Ishikawa (cell line): ENCODE results near the gene CCDC15.

ENCODE experiments used
- CEBPB ChIP-seq: IDR thresholded peaks from 2 replicates; pipeline ENCODE4 v1.6.1; 2012
- CREB1 ChIP-seq: IDR thresholded peaks from 2 replicates; pipeline ENCODE4 v1.6.1; 2012; ENCODE audit warnings: low read depth
- EGR1 ChIP-seq: IDR thresholded peaks from 2 replicates; pipeline ENCODE4 v1.6.1; 2012
- EP300 ChIP-seq: IDR thresholded peaks from 2 replicates; pipeline ENCODE4 v1.6.1; 2012; ENCODE audit warnings: borderline replicate concordance
- FOXM1 ChIP-seq: IDR thresholded peaks from 2 replicates; pipeline ENCODE4 v1.6.1; 2012; ENCODE audit warnings: low read depth, borderline replicate concordance
- MAX ChIP-seq: IDR thresholded peaks from 2 replicates; pipeline ENCODE4 v1.6.1; 2012
- NFIC ChIP-seq: IDR thresholded peaks from 2 replicates; pipeline ENCODE4 v1.6.1; 2012
- RAD21 ChIP-seq: IDR thresholded peaks from 2 replicates; pipeline ENCODE4 v1.6.1; 2012; ENCODE audit warnings: low read depth
- REST ChIP-seq: IDR thresholded peaks from 2 replicates; pipeline ENCODE4 v1.6.1; 2012; ENCODE audit warnings: low read depth, mild to moderate bottlenecking
- TAF1 ChIP-seq: IDR thresholded peaks from 2 replicates; pipeline ENCODE4 v1.6.1; 2012; ENCODE audit warnings: low read depth, mild to moderate bottlenecking
- TCF12 ChIP-seq: IDR thresholded peaks from 2 replicates; pipeline ENCODE4 v1.6.1; 2012; ENCODE audit warnings: low read depth
- TEAD4 ChIP-seq: IDR thresholded peaks from 2 replicates; pipeline ENCODE4 v1.6.1; 2012
- USF1 ChIP-seq: IDR thresholded peaks from 2 replicates; pipeline ENCODE4 v1.6.1; 2012
- YY1 ChIP-seq: IDR thresholded peaks from 2 replicates; pipeline ENCODE4 v1.6.1; 2012; ENCODE audit warnings: low read depth
- ZBTB7A ChIP-seq: IDR thresholded peaks from 2 replicates; pipeline ENCODE4 v1.6.1; 2012; ENCODE audit warnings: low read depth

Gene CCDC15

GRCh38 chr11:125083312-125084056 lies 129.5 kb downstream of the CCDC15 start:
- no peak for TF ChIP-seq CEBPB
- TF ChIP-seq MAX = no peak
- no peak for TF ChIP-seq RAD21
- TF ChIP-seq ZBTB7A = no peak
- TF ChIP-seq NFIC = no peak
- TF ChIP-seq REST = no peak
- no peak for TF ChIP-seq CREB1
- TF ChIP-seq EGR1 = no peak
- no peak for TF ChIP-seq TEAD4
- no peak for TF ChIP-seq USF1
- TF ChIP-seq TAF1 = no peak
- no peak for TF ChIP-seq FOXM1
- no peak for TF ChIP-seq EP300
- TF ChIP-seq YY1 = no peak
- no peak for TF ChIP-seq TCF12

GRCh38 chr11:125084057-125084416 lies 130.0 kb downstream of the CCDC15 start:
- TF ChIP-seq RAD21 (no peak), EGR1 (no peak), CREB1 (no peak), NFIC (no peak), MAX (no peak), YY1 (no peak), TCF12 (no peak), USF1 (no peak), CEBPB (no peak), REST (no peak), TEAD4 (no peak), ZBTB7A (no peak), EP300 (no peak), TAF1 (no peak), FOXM1 (no peak)

- TF ChIP-seq EP300 (no peak), RAD21 (no peak), CREB1 (no peak), TCF12 (no peak), YY1 (no peak), TEAD4 (no peak), NFIC (no peak), REST (no peak), USF1 (no peak), ZBTB7A (no peak), TAF1 (no peak), FOXM1 (no peak), MAX (no peak), CEBPB (no peak), EGR1 (no peak)
Measured at GRCh38 chr11:125084761-125085231, 130.8 kb downstream of the CCDC15 start.
